Right cardiac atrium (tissue), 5 donors: ENCODE measurements around the gene PSMC3IP. TPM values are rescaled to one million over a fixed set of nuclear protein-coding genes. Genes with fewer than 3 reads are reported as not detected.
"Not testable (repeated sequence)": the region's sequence is repeated elsewhere in the genome, so short reads cannot be mapped to it uniquely, and the experiment has no call there.

Experiments used
- ATAC-seq, 2 donors: fragments of 200-7000 bp; cut with Tn5 transposase; one replicate each; pipeline versions ENCODE4 v1.8.0 to v1.9.1; 2020; ENCODE audit warnings: moderate library complexity in 2 of 2, mild to moderate bottlenecking in 1 of 2
- DNase-seq, 3 donors: peaks; one replicate each; pipeline ENCODE4 v3.0.0-alpha.2; 2020
- H3K27ac ChIP-seq: one replicate; pipeline ENCODE4 v1.5.1; 2013; ENCODE audit warnings: mild to moderate bottlenecking, low read length, control low read depth, moderate library complexity
- H3K27me3 ChIP-seq: one replicate; pipeline ENCODE4 v1.6.1; 2013; ENCODE audit not compliant: control insufficient read depth, insufficient read depth
- H3K4me1 ChIP-seq: one replicate; pipeline ENCODE4 v1.6.1; 2013; ENCODE audit warnings: low read length; ENCODE audit not compliant: control insufficient read depth, insufficient read depth
- H3K4me3 ChIP-seq: one replicate; pipeline ENCODE4 v1.5.1; 2013; ENCODE audit warnings: low read length, control low read depth
- H3K9me3 ChIP-seq: one replicate; pipeline ENCODE4 v1.6.1; 2013; ENCODE audit warnings: low read length; ENCODE audit not compliant: control insufficient read depth
- WGBS: extraction: QIAGEN DNeasy Blood & Tissue Kit; methylation state at CpG from one replicate; pipeline ENCODE4 v1.1.7; 2013; 5-methylcytosine and 5-hydroxymethylcytosine counted together
- intact Hi-C, 4 donors: fragments of 100-400 bp; cut with DNase I; formaldehyde crosslinking; loops; one replicate each; pipeline versions ENCODE4 v1.11.0 to v1.14.0; 2022 to 2023
- polyA plus RNA-seq: library from polyadenylated mRNA; stranded (reverse); fragments of 200-250 nt; gene quantifications from one replicate; pipeline ENCODE4 v1.2.3, GENCODE V29; 2013
- total RNA-seq, 4 donors: library from RNA; stranded (reverse); fragmentation: NEBNext Ultra II Directional; extraction: Animal tissue kit (Norgen Biotek cat#: 25700); gene quantifications; one replicate each; pipeline ENCODE4 v1.2.1, GENCODE V29; 2021
- donor health status: healthy with polysubstance abuse.
- donor health status: DM: no; HTN: yes; CAD: no.
- donor health status: DM: no; HTN: no; CAD: no.
- donor health status: DM: no; HTN: yes; CAD: no; lungs with severe emphysema.
- donor health status: DM: yes; HTN: yes; CAD: no.

PSMC3IP gene
- total and polyA plus RNA-seq, 5 donors, result 1.4 to 3.3 (median 2.3) TPM

DNA sequence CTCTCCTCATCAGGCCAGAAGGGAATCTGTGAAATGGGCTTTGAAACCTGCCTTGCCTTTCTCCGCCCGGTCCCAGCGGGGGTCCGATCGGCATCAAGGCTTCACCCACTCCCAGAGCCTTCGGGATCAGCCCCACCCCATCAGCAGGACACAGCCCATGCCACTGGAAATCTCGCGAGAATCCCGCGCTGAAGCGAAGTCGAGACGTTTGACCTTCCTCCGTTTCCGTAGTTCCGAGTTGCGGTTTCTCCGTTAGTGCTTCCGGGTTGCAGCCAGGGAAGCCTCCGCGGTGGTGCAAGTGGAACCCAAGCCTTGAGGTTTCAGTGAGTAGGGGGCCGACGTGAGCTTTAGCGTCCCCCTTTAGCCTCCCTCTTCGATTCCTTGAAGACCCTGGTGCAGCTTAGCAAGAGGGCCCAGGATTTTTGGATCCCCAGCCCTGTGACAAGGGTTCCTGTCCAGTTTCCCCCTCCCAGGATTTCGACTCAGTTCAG, 15.6 kb downstream of the PSMC3IP start, which contains the start of gene COASY:
TSS of gene COASY (plus strand) at position 252 of the 491 bp plus-strand sequence. CDS start 475 bp downstream, outside the sequence.
- intact Hi-C loops, result no loop called here
- Histone ChIP-seq H3K27me3 (no peaks in the 10 kb centered on the region), H3K4me3 (peak within 1 kb of the TSS; percentile 86), H3K4me1 (peaks cover 10% of the 10 kb centered on the region), H3K9me3 (no peaks in the 10 kb centered on the region), H3K27ac (peak within 1 kb of the TSS; percentile 89)
- ATAC-seq, result peak; percentile 83 to 84
- WGBS, result under 1% methylated on average over 26 of the region's 26 CpGs
- peak; percentile 97 to 98 (median 98) for DNase-seq

DNA sequence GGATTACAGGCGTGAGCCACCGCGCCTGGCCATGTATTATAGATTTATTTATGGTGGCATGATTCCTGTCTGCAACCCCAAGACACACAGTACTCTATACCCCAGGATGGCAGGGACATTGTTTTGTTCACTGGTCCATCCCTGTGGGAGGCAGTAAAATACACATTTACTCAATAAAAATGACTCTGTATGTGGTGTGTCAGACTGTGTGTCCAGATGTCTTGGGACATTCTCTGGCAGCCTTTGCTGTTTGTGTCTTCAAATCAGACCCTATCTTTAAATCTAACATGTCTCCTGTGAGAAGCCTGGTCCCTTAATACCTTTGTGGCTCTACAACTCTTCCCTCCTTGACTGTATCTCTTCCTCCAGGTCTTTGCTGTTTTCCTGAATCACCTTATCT, 17.3 kb downstream of the PSMC3IP start:
- Histone ChIP-seq H3K27me3 (no peaks in the 10 kb centered on the region), H3K4me1 (peaks cover 10% of the 10 kb centered on the region), H3K9me3 (no peaks in the 10 kb centered on the region), H3K27ac (no peak overlapping the region), H3K4me3 (no peak overlapping the region)
- DNase-seq (no peak), ATAC-seq (no peak)
- WGBS, result 86% methylated on average over 3 of the region's 3 CpGs
- intact Hi-C loops, result no loop called here

DNA sequence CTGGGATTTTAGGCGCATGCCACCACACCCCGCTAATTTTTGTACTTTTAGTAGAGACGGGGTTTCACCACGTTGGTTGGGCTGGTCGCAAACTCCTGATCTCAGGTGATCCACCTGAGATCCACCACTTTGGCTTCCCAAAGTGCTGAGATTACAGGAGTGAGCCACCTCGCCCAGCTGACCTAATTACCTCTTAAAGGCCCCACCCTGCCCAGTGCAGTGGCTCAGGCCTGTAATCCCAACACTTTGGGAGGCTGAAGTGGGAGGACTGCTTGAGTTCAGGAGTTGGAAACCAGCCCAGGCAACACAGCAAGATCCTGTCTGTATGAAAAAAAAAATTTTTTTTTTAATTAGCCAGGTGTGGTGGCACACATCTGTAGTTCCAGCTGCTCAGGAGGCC, 18.5 kb downstream of the PSMC3IP start:
- DNase-seq (no peak), ATAC-seq (no peak)
- no peak overlapping the region for H3K27ac ChIP-seq
- H3K4me3 ChIP-seq, result no peak overlapping the region
- H3K9me3 ChIP-seq, result no peaks in the 10 kb centered on the region
- intact Hi-C loops, result no loop called here
- peaks cover 10% of the 10 kb centered on the region for H3K4me1 ChIP-seq
- H3K27me3 ChIP-seq, result no peaks in the 10 kb centered on the region
- 86% methylated on average over 6 of the region's 6 CpGs for WGBS

DNA sequence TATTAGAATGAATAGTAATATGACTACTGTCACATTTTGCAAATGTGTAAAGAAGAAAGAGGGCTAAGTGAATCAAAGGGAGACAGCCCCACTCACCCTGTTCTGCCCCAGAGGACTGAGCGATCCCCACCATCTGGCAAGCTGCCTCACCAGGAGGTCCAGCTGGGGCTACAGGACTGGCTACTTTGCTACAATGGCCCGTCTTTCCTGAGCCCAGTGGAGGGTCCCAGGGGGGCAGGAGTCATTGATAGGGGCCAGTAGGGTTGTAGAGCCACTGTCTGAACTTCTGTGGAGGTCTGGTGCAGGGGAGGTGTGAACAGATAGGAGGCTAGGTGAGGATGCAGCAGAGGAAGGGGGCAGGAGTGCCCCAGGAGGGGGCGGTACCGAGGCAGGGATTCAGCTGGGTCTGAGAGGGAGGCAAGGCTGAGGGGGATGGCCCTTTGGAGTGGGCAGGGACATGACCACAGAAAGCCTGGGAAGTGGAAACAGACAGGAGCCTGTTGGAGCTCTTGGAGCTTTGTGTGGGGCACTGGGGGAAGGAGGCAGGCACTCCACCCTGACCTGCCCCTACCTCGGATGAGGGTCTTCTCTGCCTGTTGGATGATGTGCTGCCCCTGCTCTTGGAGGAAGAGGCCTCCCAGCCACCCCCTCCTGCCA, 21.4 kb downstream of the PSMC3IP start:
- intact Hi-C loops, H3K9me3 ChIP-seq, H3K27me3 ChIP-seq, ATAC-seq, H3K27ac ChIP-seq, H3K4me3 ChIP-seq, H3K4me1 ChIP-seq: not testable (repeated sequence)
- 54% methylated on average over 5 of the region's 5 CpGs for WGBS
- DNase-seq, result peak in 1 of 3 donors; percentile 58

- 25% methylated on average over 4 of the region's 4 CpGs for WGBS
- no peaks in the 10 kb centered on the region for H3K9me3 ChIP-seq
- intact Hi-C loops, result no loop called here
- DNase-seq, result no peak
- peak overlapping the region; percentile 68 for H3K4me3 ChIP-seq
- H3K4me1 ChIP-seq, result no peaks in the 10 kb centered on the region
- H3K27me3 ChIP-seq, result no peaks in the 10 kb centered on the region
- ATAC-seq, result no peak
- peak overlapping the region; percentile 77 for H3K27ac ChIP-seq
Measured at GRCh38 chr17:42555122-42555622, 22.4 kb downstream of the PSMC3IP start.

GRCh38 chr17:42554250-42555121, 23.0 kb downstream of the PSMC3IP start:
- no peaks in the 10 kb centered on the region for H3K9me3 ChIP-seq
- intact Hi-C loops, result no loop called here
- H3K27ac ChIP-seq, result peak overlapping the region; percentile 77
- no peaks in the 10 kb centered on the region for H3K27me3 ChIP-seq
- ATAC-seq (peak; percentile 94), DNase-seq (peak; percentile 91 to 96 (median 96))
- WGBS, result under 1% methylated on average over 82 of the region's 82 CpGs
- no peaks in the 10 kb centered on the region for H3K4me1 ChIP-seq
- H3K4me3 ChIP-seq, result peak overlapping the region; percentile 68

- peak; percentile 7 to 10 for ATAC-seq
- Histone ChIP-seq H3K9me3 (no peaks in the 10 kb centered on the region), H3K27ac (no peak overlapping the region), H3K4me1 (no peaks in the 10 kb centered on the region), H3K4me3 (peak overlapping the region; percentile 68), H3K27me3 (no peaks in the 10 kb centered on the region)
- WGBS, result 47% methylated on average over 16 of the region's 16 CpGs
- intact Hi-C loops, result no loop called here
- peak in 1 of 3 donors; percentile 53 for DNase-seq
Measured at GRCh38 chr17:42553866-42554249, 23.7 kb downstream of the PSMC3IP start.

DNA sequence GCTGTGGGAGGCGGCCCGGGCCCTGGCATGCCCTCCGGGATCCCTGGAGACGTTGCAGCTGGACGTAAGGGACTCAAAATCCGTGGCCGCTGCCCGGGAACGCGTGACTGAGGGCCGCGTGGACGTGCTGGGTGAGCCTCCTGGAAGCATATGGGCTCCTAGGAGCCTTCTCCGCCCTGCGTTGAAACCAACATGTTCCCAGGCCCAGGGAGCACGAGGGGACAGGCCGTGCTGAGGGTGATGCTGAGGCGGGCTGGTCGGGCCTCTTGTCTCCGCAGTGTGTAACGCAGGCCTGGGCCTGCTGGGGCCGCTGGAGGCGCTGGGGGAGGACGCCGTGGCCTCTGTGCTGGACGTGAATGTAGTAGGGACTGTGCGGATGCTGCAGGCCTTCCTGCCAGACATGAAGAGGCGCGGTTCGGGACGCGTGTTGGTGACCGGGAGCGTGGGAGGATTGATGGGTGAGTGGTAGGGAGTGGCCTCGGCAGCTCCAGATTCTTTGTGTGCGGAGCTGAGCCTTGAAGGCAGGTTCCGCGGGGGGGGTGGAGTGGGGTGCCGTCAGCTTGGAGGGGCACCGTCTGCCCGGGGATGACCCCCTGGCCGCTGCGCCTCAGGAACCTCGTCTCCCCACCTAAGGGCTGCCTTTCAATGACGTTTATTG, 24.2 kb downstream of the PSMC3IP start:
- DNase-seq (peak; percentile 39 to 67 (median 67)), ATAC-seq (peak; percentile 1 to 2)
- Histone ChIP-seq H3K4me3 (no peak overlapping the region), H3K4me1 (no peaks in the 10 kb centered on the region), H3K9me3 (no peaks in the 10 kb centered on the region), H3K27ac (no peak overlapping the region), H3K27me3 (no peaks in the 10 kb centered on the region)
- WGBS, result 68% methylated on average over 45 of the region's 45 CpGs
- intact Hi-C loops, result no loop called here

- ATAC-seq, H3K27me3 ChIP-seq, intact Hi-C loops, H3K9me3 ChIP-seq, H3K4me3 ChIP-seq, DNase-seq, H3K27ac ChIP-seq, H3K4me1 ChIP-seq: not testable (repeated sequence)
- 86% methylated on average over 15 of the region's 15 CpGs for WGBS
Measured at GRCh38 chr17:42552736-42553135, 24.8 kb downstream of the PSMC3IP start, which contains the start of gene HSD17B1. Gene HSD17B1 (plus strand): TSS chr17:42552923. CDS start chr17:42552934, 11 bp downstream.

GRCh38 chr17:42548993-42549755, 28.4 kb downstream of the PSMC3IP start:
- Histone ChIP-seq H3K4me3 (no peak overlapping the region), H3K4me1 (no peaks in the 10 kb centered on the region), H3K9me3 (no peaks in the 10 kb centered on the region), H3K27ac (no peak overlapping the region), H3K27me3 (no peaks in the 10 kb centered on the region)
- intact Hi-C loops, result no loop called here
- peak in 1 of 3 donors; percentile 33 for DNase-seq
- 82% methylated on average over 14 of the region's 14 CpGs for WGBS
- no peak for ATAC-seq
